Stimulated activated memory B cell treated with anti-CD40 and anti-IgM and Interleukin-4, amounts not matched to agents 10 μg/mL and 1 μg/mL and 100 μg/mL, for 72 hours (primary cell): Measurements from ENCODE around the gene SOX6.
"Not testable (repeated sequence)": the region's sequence is repeated elsewhere in the genome, so short reads cannot be mapped to it uniquely, and the experiment has no call there.

Experiments used
- ATAC-seq: fragments of 150-1000 bp; cut with Tn5 transposase; 2 replicates; pipeline ENCODE4 v1.10.0; 2021
- H3K27ac Mint-ChIP-seq: one replicate; pipeline ENCODE4 v1.8.0; 2022; ENCODE audit warnings: mild to moderate bottlenecking, mixed read lengths
- H3K27me3 Mint-ChIP-seq: one replicate; pipeline ENCODE4 v1.8.0; 2022; ENCODE audit warnings: mixed read lengths
- H3K36me3 Mint-ChIP-seq: one replicate; pipeline ENCODE4 v1.8.0; 2022; ENCODE audit warnings: mixed read lengths
- H3K4me1 Mint-ChIP-seq: one replicate; pipeline ENCODE4 v1.8.0; 2022; ENCODE audit warnings: mixed read lengths
- H3K4me3 Mint-ChIP-seq: one replicate; pipeline ENCODE4 v1.8.0; 2022; ENCODE audit warnings: mild to moderate bottlenecking, moderate library complexity, mixed read lengths
- H3K9me3 Mint-ChIP-seq: one replicate; pipeline ENCODE4 v1.8.0; 2022; ENCODE audit warnings: mixed read lengths

SOX6 gene

DNA sequence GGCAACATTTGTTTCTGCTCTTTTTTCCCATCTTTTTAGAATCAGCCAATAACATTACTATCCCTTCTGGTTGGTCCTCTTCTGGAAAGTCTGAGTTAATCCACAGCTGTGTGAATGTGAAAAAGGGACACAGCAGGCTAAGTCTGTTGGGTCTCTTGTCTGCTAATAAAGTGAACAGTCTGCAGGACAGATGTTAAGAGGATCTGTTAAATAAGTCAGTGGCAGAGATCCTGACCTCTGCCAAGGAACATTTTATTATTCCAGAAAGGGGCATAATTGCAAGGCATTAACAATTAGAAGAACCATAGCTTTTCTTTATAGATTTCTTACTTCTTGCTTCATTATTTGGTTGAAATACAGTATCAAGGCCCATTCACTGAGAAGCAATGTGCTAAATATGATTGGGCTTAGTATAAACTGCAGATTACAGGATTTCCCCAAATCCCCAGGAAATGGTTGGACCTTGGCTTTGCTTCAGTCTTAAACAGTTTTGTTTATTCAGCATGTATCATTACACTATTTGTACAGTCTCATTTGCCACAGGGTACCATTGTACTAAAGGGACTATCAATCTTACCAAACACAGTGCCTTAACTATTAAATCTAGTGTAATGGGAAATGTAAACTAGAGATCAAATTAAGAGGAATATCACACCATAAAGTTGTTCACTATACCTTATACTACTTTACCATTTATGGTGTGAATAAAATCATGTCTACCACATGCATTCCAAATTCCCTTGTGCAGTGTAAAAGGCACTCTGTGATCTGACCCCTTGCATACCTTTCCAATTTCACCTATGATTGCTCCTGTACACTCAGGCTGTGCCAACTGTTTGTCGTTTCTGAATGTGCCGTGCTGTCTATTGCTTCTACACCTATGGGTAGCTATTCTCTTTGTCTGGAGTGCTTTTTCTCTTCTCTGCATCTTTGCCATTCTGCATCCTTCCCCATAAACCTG lies 274.0 kb downstream of the SOX6 start:
- no peaks in the 10 kb centered on the region for H3K27me3 Mint-ChIP-seq
- no peaks in the 10 kb centered on the region for H3K36me3 Mint-ChIP-seq
- peaks cover 4% of the 10 kb centered on the region for H3K9me3 Mint-ChIP-seq

DNA sequence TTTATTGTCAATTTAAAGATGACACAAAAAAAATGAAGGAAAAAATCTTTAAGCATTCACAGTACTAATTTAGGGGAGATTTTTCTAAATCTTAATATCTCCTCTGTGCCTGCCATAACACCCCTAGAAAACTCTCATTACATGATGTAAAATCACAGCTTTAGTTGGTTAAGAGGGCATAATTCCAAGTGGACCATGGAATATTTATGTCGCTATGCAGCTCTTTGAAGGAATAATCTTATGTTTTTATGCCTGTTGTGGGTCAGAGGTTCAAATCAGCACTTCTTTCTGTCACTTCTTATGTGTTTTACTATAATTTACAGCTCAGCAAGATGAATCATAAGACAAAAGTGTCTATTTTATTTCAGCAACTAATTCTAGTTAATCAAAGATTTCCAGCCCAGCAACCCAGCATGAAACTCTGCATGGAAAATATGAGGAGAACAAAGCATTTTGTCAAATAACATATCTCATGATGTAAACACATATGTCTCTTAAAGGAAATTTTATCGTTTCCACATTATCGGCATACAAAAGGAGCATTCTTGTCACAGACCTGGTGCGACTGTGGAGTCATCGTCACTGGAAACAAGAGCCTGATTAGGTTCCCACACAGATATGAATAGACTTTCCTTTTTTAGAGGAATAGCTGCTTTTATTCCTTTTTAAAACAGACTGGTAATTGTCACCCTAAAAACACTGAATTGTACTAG lies 274.8 kb downstream of the SOX6 start:
- no peaks in the 10 kb centered on the region for H3K27me3 Mint-ChIP-seq
- H3K36me3 Mint-ChIP-seq = no peaks in the 10 kb centered on the region
- ATAC-seq = no peak

More for the DNA sequence above, 274.0 kb downstream of the SOX6 start:
- H3K27ac Mint-ChIP-seq = no peak overlapping the region
- ATAC-seq = no peak
- H3K4me1 Mint-ChIP-seq = no peaks in the 10 kb centered on the region
- no peak overlapping the region for H3K4me3 Mint-ChIP-seq

DNA sequence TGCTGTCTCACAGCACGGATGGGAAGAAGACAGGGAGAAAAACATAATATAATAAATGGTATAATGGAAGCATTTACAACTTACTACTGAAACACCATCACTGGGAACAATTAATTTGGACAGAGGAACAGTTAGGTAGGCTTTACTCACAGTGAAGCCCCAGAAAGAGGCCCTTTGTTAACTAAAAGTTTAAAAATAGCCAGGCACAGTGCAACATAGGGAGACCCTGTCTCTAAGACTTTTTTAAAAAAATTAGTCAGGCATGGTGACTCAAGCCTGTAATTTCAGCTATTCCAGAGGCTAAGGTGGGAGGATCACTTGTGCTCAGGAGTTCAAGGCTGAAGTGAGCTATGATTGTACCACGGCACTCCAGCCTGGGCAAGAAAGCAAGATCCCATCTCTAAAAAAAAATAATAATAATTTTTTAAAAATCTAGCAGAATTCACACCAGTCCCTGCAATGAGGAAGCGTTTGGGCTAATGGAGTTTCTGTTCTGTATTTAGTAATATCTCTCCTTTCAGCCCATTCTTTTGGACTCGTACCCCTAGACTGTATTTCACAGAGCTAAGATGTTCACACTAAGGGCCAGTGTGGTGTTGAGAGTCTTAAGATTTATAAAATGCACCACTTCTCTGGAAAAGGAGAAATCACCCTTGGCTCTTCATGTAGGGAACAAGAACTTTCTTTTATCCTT lies 275.5 kb downstream of the SOX6 start:
- Mint-ChIP-seq H3K36me3 (no peaks in the 10 kb centered on the region), H3K27ac (no peak overlapping the region), H3K9me3 (peaks cover 7% of the 10 kb centered on the region), H3K27me3 (no peaks in the 10 kb centered on the region), H3K4me3 (no peak overlapping the region), H3K4me1 (no peaks in the 10 kb centered on the region)
- no peak for ATAC-seq

More for the DNA sequence above, 274.8 kb downstream of the SOX6 start:
- Mint-ChIP-seq H3K27ac (no peak overlapping the region), H3K4me3 (no peak overlapping the region), H3K9me3 (peaks cover 4% of the 10 kb centered on the region), H3K4me1 (no peaks in the 10 kb centered on the region)

DNA sequence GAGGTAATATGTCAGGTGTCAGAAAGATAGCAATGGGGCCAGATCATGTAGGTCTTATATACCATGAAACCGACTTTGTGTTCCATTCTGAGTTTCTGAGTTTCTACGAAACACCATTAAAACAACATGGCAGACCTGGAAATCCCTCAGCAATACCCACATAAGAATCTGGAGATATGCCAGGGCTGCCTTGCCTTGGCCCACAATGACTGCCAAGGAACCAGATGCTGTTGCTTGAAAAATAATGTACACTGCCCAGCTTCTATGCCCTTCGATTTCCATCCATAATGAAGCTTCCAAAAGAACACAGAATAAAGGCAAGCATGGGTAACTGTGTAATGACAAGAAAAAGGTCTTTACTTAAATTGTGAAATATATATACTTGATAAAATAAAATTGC lies 277.4 kb downstream of the SOX6 start:
- Mint-ChIP-seq H3K27me3 (no peaks in the 10 kb centered on the region), H3K36me3 (no peaks in the 10 kb centered on the region)
- no peak for ATAC-seq

DNA sequence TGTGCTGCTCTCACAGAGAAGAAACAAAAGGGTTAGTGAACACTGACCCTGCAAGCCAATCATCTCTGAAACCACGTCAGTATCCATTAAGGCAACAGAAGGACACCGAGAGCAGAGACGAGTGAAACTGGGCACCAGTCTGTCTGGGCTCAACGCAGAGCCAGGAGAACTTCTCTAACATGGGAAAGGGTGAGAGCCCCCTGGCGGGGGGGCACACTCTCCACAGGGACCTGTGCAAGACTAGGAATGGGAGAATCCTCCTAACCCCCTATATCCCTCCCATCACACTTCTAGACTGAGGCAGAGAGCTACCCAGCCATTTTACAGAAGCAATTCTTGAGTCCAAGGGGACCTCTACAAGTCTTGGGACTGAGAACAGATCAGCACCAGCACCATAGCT lies 285.8 kb downstream of the SOX6 start:
- Mint-ChIP-seq H3K36me3 (no peaks in the 10 kb centered on the region), H3K4me1 (no peaks in the 10 kb centered on the region), H3K27ac (no peak overlapping the region), H3K27me3 (no peaks in the 10 kb centered on the region), H3K9me3 (peaks cover 17% of the 10 kb centered on the region), H3K4me3 (no peak overlapping the region)
- ATAC-seq = no peak

More for the DNA sequence above, 277.4 kb downstream of the SOX6 start:
- no peak overlapping the region for H3K27ac Mint-ChIP-seq
- H3K4me3 Mint-ChIP-seq = no peak overlapping the region
- H3K9me3 Mint-ChIP-seq = peaks cover 16% of the 10 kb centered on the region
- H3K4me1 Mint-ChIP-seq = no peaks in the 10 kb centered on the region

DNA sequence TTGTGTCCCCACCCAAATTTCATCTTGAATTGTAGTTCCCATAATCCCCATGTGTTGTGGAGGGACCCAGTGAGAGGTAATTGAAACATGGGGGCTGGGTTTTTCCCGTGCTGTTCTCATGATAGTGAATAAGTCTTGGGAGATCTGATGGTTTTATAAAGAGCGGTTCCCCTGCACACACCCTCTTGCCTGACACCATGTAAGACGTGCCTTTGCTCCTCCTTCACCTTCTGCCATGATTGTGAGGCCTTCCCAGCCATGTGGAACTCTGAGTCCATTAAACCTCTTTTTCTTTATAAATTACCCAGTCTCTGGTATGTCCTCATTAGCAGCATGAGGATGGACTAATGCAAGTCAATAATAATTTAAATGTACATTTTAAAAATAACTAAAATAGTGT lies 289.1 kb downstream of the SOX6 start:
- H3K36me3 Mint-ChIP-seq, ATAC-seq, H3K27me3 Mint-ChIP-seq, H3K4me1 Mint-ChIP-seq, H3K4me3 Mint-ChIP-seq, H3K27ac Mint-ChIP-seq, H3K9me3 Mint-ChIP-seq: not testable (repeated sequence)

DNA sequence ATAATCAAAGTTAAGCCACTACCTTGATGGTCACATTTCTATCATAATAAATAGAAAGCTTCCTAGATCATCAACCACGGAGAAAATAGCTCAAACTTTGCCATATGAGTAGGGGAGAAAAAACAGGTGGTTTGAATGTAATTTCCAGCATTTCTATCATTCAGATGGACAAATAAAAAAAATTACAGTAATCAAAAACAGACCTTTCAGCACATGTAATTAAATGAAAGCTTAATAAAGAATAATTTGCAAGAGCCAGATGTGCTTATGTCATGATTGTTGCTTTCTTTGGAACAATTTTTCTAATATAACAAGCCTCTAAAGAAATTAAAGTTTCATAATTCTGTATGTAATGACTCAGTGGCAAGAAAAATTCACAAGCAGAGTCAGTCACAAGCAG lies 297.0 kb downstream of the SOX6 start:
- Mint-ChIP-seq H3K4me1 (no peaks in the 10 kb centered on the region), H3K36me3 (no peaks in the 10 kb centered on the region), H3K27me3 (no peaks in the 10 kb centered on the region), H3K9me3 (peaks cover 4% of the 10 kb centered on the region), H3K27ac (no peak overlapping the region), H3K4me3 (no peak overlapping the region)
- no peak for ATAC-seq

DNA sequence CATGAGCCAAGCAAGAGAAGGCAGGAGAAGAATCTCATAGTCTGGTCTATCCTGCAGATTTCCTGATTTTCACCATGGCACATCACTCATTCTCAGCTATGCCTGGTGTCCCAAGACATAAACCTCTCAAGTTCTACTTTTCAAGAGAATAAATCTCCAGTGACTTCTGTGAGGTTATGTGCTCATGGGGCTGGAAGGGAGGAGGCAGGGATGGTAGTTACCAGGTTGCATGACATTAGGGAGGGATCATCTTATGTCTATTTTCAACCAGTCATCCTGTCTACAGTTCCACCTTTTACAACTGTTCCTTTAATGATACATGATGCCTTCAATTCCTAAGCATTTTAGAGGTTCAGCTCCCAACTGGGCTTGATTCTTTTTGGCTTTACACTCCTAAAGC lies 297.7 kb downstream of the SOX6 start:
- Mint-ChIP-seq H3K4me3 (no peak overlapping the region), H3K9me3 (peaks cover 4% of the 10 kb centered on the region), H3K36me3 (no peaks in the 10 kb centered on the region), H3K27me3 (no peaks in the 10 kb centered on the region), H3K4me1 (no peaks in the 10 kb centered on the region), H3K27ac (no peak overlapping the region)
- ATAC-seq = no peak

DNA sequence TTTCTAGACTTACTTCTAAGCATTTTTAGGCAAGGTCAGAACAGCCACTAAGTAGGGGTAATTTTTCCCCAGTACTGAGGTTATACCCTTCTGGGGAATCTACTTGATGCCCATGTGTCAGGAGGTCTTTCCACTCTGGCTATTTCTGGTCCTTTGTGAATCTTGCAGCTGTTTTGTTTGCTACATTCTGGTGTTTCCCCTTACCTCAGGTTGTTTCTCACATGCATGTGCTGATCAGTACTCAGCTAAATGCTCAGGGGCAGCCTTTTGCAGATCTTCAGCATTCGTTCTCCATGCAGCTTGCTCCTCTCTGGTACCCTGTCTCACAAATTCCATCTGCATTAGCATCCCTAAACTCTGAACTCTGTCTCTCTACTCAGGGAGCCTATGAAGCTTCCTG lies 303.6 kb downstream of the SOX6 start:
- no peak overlapping the region for H3K27ac Mint-ChIP-seq
- ATAC-seq = no peak
- no peaks in the 10 kb centered on the region for H3K36me3 Mint-ChIP-seq
- peaks cover 6% of the 10 kb centered on the region for H3K9me3 Mint-ChIP-seq
- no peaks in the 10 kb centered on the region for H3K27me3 Mint-ChIP-seq
- no peaks in the 10 kb centered on the region for H3K4me1 Mint-ChIP-seq
- no peak overlapping the region for H3K4me3 Mint-ChIP-seq

DNA sequence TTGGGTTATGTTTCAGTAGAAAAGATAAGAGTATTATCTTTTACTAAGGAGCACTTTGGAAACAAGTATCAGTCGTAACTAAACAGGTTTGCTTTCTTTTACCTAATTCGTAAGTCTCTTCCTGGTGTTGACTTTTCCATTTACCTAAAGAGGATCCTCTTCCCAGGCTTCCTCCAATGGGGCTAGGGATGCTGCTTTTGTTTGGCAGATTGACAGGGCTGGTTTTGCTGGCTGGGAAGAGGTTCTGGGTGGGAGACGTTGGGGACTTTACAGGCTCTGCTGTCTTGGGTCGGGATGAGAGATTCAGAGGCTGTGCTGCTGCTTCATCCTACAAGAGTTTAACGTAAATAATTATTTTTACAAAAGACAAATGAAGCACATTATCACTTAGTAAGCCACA lies 306.7 kb downstream of the SOX6 start:
- ATAC-seq = no peak
- no peaks in the 10 kb centered on the region for H3K4me1 Mint-ChIP-seq
- no peaks in the 10 kb centered on the region for H3K36me3 Mint-ChIP-seq
- H3K9me3 Mint-ChIP-seq = peaks cover 6% of the 10 kb centered on the region
- no peak overlapping the region for H3K4me3 Mint-ChIP-seq
- no peaks in the 10 kb centered on the region for H3K27me3 Mint-ChIP-seq
- H3K27ac Mint-ChIP-seq = no peak overlapping the region

DNA sequence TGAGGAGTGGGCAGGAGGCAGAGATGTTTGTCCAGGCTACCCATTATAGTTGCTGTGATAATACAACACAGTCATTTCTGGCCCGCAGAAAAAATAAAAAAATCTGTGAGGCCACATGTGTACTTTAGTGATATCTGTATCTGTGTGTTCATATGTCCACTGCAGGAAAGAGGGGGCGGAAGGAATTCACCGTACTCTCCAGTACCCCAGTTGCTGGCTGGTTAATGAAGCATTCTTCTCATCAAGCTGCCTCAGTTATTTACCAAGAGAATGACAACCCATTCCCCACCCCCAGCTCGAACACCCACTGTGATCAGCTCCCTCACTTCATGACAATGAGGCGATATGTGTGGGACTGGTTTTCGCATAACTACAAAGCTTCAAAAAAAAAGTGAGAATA lies 309.3 kb downstream of the SOX6 start:
- Mint-ChIP-seq H3K9me3 (peaks cover 2% of the 10 kb centered on the region), H3K27me3 (no peaks in the 10 kb centered on the region), H3K4me3 (no peak overlapping the region), H3K36me3 (no peaks in the 10 kb centered on the region), H3K27ac (no peak overlapping the region), H3K4me1 (no peaks in the 10 kb centered on the region)
- no peak for ATAC-seq

DNA sequence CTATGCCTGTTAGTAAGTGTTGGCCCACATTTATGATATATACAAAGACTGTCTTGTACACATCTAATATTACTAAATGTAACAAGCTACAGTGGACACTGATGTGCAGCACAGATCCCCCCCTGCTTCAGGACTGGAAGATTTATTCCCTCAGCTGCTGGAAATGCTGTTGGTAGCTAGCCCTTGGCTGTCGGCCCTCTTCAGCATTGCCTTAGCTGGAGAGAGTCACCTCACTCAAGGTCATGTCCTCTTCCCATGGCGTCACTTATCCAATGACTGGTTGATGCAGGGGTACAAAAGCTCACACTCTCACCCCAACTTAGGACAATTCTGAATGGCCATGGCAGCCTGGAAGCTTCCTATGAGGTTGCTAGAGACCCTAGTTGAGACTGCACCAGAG lies 312.7 kb downstream of the SOX6 start:
- no peak for ATAC-seq
- Mint-ChIP-seq H3K27me3 (no peaks in the 10 kb centered on the region), H3K4me1 (no peaks in the 10 kb centered on the region), H3K36me3 (no peaks in the 10 kb centered on the region), H3K27ac (no peak overlapping the region), H3K9me3 (no peaks in the 10 kb centered on the region), H3K4me3 (no peak overlapping the region)

DNA sequence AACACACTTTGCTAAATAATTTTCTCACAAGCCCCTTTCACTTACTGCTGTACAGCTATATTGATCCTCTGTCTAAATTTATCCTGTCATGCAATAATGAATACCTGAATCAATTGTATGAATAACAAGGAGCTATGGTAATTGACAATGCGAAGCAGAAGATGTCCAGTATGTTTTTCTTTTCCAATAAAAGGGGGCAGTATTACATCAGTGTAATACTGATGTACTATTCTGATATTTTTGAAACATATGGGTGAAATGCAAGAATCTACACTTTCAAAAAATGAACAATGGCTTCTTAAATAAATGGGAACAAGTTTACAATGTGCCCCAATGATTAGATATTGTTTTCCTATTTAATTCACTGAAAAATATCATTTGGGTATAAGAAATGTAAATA lies 315.1 kb downstream of the SOX6 start:
- Mint-ChIP-seq H3K9me3 (no peaks in the 10 kb centered on the region), H3K4me3 (no peak overlapping the region), H3K27me3 (no peaks in the 10 kb centered on the region), H3K27ac (no peak overlapping the region), H3K4me1 (no peaks in the 10 kb centered on the region), H3K36me3 (no peaks in the 10 kb centered on the region)
- ATAC-seq = no peak

DNA sequence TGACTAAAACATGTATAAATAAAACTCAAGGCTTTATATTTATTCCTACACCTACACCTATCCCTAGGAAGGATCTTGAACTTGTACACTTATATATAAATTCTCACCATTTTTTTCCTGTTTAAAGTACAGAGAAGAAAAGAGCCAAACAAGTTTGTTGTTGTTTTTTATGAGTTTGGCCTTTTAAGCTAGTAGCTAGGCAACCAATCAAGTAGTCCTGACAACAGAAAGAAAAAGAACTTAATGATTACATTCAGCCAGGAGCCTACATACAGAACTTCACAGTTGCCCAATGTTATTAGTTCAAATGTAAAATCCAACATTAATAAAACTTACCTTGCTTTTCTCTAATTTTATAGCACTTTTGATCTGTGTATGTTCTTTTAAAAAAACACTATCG lies 316.2 kb downstream of the SOX6 start:
- ATAC-seq = no peak
- H3K4me1 Mint-ChIP-seq = no peaks in the 10 kb centered on the region
- no peaks in the 10 kb centered on the region for H3K27me3 Mint-ChIP-seq
- no peaks in the 10 kb centered on the region for H3K36me3 Mint-ChIP-seq
- no peak overlapping the region for H3K27ac Mint-ChIP-seq
- H3K9me3 Mint-ChIP-seq = no peaks in the 10 kb centered on the region
- H3K4me3 Mint-ChIP-seq = no peak overlapping the region

DNA sequence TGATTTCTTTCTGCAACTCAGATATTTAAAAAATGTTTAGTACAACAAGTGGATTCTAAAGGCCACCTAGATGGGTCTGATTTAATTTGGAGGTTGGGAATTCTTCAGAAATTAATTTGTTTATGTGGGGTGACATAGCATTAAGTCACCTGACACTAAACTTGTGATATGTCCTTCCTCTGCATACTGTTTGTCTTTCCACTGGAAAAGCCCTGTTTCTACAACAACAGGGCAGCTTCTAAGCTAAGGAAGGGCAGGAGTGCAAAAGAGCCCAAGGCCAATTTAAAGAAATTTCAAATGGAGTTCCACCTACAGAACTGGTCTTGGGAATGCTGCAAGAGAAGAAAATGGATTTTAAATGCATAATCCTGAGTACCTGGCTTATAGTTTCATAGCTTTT lies 319.2 kb downstream of the SOX6 start:
- Mint-ChIP-seq H3K4me1 (no peaks in the 10 kb centered on the region), H3K4me3 (no peak overlapping the region), H3K27ac (no peak overlapping the region), H3K36me3 (no peaks in the 10 kb centered on the region), H3K27me3 (no peaks in the 10 kb centered on the region), H3K9me3 (no peaks in the 10 kb centered on the region)
- ATAC-seq = no peak
